Measurements from ENCODE around the gene MDGA2.

The MDGA2 gene

GRCh38 chr14:46840944-46841720 lies 834.3 kb downstream of the MDGA2 start:
- Mint-ChIP-seq H3K36me3 (no peaks in the 10 kb centered on the region), H3K4me1 (no peaks in the 10 kb centered on the region), H3K9me3 (no peaks in the 10 kb centered on the region), H3K27ac (no peak overlapping the region), H3K4me3 (no peak overlapping the region), H3K27me3 (no peaks in the 10 kb centered on the region)
- no peak for ATAC-seq

- Mint-ChIP-seq H3K4me1 (no peaks in the 10 kb centered on the region), H3K9me3 (no peaks in the 10 kb centered on the region), H3K36me3 (no peaks in the 10 kb centered on the region), H3K4me3 (no peak overlapping the region), H3K27me3 (no peaks in the 10 kb centered on the region), H3K27ac (no peak overlapping the region)
- no peak for ATAC-seq
Measured at GRCh38 chr14:46820291-46820690, 855.1 kb downstream of the MDGA2 start.

GRCh38 chr14:46819117-46819516 lies 856.3 kb downstream of the MDGA2 start:
- Mint-ChIP-seq H3K27ac (no peak overlapping the region), H3K36me3 (no peaks in the 10 kb centered on the region), H3K4me3 (no peak overlapping the region), H3K27me3 (no peaks in the 10 kb centered on the region), H3K9me3 (no peaks in the 10 kb centered on the region), H3K4me1 (no peaks in the 10 kb centered on the region)
- no peak for ATAC-seq

- no peak for ATAC-seq
- no peaks in the 10 kb centered on the region for H3K9me3 Mint-ChIP-seq
- no peak overlapping the region for H3K4me3 Mint-ChIP-seq
- no peaks in the 10 kb centered on the region for H3K4me1 Mint-ChIP-seq
- H3K36me3 Mint-ChIP-seq: no peaks in the 10 kb centered on the region
- no peaks in the 10 kb centered on the region for H3K27me3 Mint-ChIP-seq
- no peak overlapping the region for H3K27ac Mint-ChIP-seq
Measured at GRCh38 chr14:46818147-46818546, 857.3 kb downstream of the MDGA2 start.

GRCh38 chr14:46793144-46793543 lies 882.3 kb downstream of the MDGA2 start:
- no peak for ATAC-seq
- Mint-ChIP-seq H3K9me3 (peaks cover 9% of the 10 kb centered on the region), H3K4me3 (no peak overlapping the region), H3K36me3 (no peaks in the 10 kb centered on the region), H3K27me3 (no peaks in the 10 kb centered on the region), H3K4me1 (no peaks in the 10 kb centered on the region), H3K27ac (no peak overlapping the region)
